ENCODE results near the gene E4F1. TPM values are rescaled to one million over a fixed set of nuclear protein-coding genes. Genes with fewer than 3 reads are reported as not detected.

E4F1 gene
- total and polyA plus RNA-seq, 2 donors (not counting 1 experiment from before 2014, with no cell fraction given): 41.8 to 70.9 TPM

DNA sequence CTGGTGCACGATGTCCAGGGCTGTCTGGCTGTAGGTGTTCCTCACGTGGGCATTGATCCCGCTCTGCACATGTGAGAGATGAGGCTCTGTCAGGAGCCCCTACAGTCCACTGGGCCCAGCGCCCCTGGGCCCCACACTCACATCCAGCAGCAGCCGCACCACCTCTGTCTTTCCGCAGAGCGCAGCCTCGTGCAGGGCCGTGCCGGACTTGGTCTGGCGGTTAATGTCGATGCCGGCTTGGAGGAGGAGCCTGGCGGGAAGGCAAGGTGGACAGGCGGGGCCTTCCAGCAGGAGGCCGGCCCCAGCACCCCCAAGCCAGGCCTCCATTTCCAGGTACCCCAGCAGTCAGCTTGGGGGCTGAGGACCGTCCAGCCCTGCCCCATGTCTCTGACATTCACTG, 36.2 kb upstream of the E4F1 start:
- Histone ChIP-seq H3K9ac (ENCODE audit: low read length) (no peak overlapping the region), H3K9me3 (ENCODE audit: control extremely low read depth in 1 of 3, control insufficient read depth in 2 of 3, insufficient read depth in 1 of 3, low read length in 2 of 3) (no peaks in the 10 kb centered on the region), H3K79me2 (ENCODE audit: control insufficient read depth, insufficient read depth, low read length) (no peaks in the 10 kb centered on the region), H3K4me2 (replicated peaks; ENCODE audit: low read depth, low read length, poor library complexity, severe bottlenecking) (no peak overlapping the region), H3K4me1 (ENCODE audit: control insufficient read depth in 2 of 2, insufficient read depth in 2 of 2, low read length in 2 of 2) (no peaks in the 10 kb centered on the region), H3K27me3 (replicated peaks in 1 of 4; ENCODE audit: control extremely low read depth in 1 of 4, control insufficient read depth in 3 of 4, insufficient read depth in 4 of 4, low read length in 3 of 4) (no peaks in the 10 kb centered on the region), H3K27ac (ENCODE audit: low read length in 2 of 2) (no peak overlapping the region), H3K4me3 (ENCODE audit: control extremely low read depth in 1 of 5, extremely low read depth in 1 of 5, insufficient read depth in 1 of 5, low read depth in 2 of 5, low read length in 4 of 5) (no peak overlapping the region), H2AFZ (ENCODE audit: insufficient read depth, low read depth, low read length, poor library complexity, severe bottlenecking) (no peak overlapping the region), H3K36me3 (replicated peaks in 1 of 2; ENCODE audit: control extremely low read depth in 1 of 2, control insufficient read depth in 1 of 2, extremely low read depth in 1 of 2, insufficient read depth in 2 of 2, low read length in 1 of 2) (no peaks in the 10 kb centered on the region), H4K20me1 (ENCODE audit: control insufficient read depth, insufficient read depth, low read length, poor library complexity, severe bottlenecking) (no peaks in the 10 kb centered on the region)
- Mint-ChIP-seq H3K27ac (no peak overlapping the region), H3K4me1 (peaks cover 7% of the 10 kb centered on the region), H3K4me3 (no peak overlapping the region), H3K9me3 (ENCODE audit: insufficient read depth) (no peaks in the 10 kb centered on the region), H3K27me3 (no peaks in the 10 kb centered on the region)
- ChIA-PET CTCF (no interaction called here), POLR2A (no interaction called here)
- no peak for TF ChIP-seq EZH2 (IDR thresholded peaks at IDR 0.05; ENCODE audit: borderline replicate concordance, insufficient read depth, low read depth, low read length, poor library complexity, severe bottlenecking)
- TF ChIP-seq, protein P1, sequence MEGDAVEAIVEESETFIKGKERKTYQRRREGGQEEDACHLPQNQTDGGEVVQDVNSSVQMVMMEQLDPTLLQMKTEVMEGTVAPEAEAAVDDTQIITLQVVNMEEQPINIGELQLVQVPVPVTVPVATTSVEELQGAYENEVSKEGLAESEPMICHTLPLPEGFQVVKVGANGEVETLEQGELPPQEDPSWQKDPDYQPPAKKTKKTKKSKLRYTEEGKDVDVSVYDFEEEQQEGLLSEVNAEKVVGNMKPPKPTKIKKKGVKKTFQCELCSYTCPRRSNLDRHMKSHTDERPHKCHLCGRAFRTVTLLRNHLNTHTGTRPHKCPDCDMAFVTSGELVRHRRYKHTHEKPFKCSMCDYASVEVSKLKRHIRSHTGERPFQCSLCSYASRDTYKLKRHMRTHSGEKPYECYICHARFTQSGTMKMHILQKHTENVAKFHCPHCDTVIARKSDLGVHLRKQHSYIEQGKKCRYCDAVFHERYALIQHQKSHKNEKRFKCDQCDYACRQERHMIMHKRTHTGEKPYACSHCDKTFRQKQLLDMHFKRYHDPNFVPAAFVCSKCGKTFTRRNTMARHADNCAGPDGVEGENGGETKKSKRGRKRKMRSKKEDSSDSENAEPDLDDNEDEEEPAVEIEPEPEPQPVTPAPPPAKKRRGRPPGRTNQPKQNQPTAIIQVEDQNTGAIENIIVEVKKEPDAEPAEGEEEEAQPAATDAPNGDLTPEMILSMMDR (IDR thresholded peaks at IDR 0.05): no peak
- ATAC-seq (ENCODE audit: low read depth) (no peak), DNase-seq (no peak)
- intact Hi-C loops (cut with micrococcal nuclease): no loop called here
- WGBS (ENCODE audit: insufficient coverage): 89% methylated on average over 17 of the region's 17 CpGs

DNA sequence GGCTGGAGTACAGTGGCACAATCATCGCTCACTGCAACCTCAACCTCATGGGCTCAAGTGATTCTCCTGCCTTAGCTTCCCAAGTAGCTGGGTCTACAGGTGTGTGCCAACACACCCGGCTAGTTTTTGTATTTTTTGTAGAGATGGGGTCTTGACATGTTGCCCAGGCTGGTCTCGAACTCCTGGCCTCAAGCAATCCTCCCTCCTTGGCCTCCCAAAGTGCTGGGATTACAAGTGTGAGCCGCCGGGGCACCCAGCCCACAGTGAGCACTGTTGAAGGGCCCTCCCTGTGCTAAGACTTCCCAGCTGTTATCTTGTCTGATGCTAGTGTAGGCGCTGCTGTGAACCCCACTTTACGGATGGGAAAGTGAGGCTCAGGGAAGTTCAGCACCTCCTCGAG, 35.0 kb upstream of the E4F1 start:
- no peak for DNase-seq
- Histone ChIP-seq H3K79me2 (ENCODE audit: control insufficient read depth, insufficient read depth, low read length) (no peaks in the 10 kb centered on the region), H2AFZ (ENCODE audit: insufficient read depth, low read depth, low read length, poor library complexity, severe bottlenecking) (no peak overlapping the region), H3K4me1 (ENCODE audit: control insufficient read depth in 2 of 2, insufficient read depth in 2 of 2, low read length in 2 of 2) (no peaks in the 10 kb centered on the region), H4K20me1 (ENCODE audit: control insufficient read depth, insufficient read depth, low read length, poor library complexity, severe bottlenecking) (no peaks in the 10 kb centered on the region), H3K27ac (ENCODE audit: low read length in 2 of 2) (no peak overlapping the region), H3K4me3 (ENCODE audit: control extremely low read depth in 1 of 5, extremely low read depth in 1 of 5, insufficient read depth in 1 of 5, low read depth in 2 of 5, low read length in 4 of 5) (no peak overlapping the region), H3K9ac (ENCODE audit: low read length) (no peak overlapping the region), H3K9me3 (ENCODE audit: control extremely low read depth in 1 of 3, control insufficient read depth in 2 of 3, insufficient read depth in 1 of 3, low read length in 2 of 3) (no peaks in the 10 kb centered on the region), H3K27me3 (replicated peaks in 1 of 4; ENCODE audit: control extremely low read depth in 1 of 4, control insufficient read depth in 3 of 4, insufficient read depth in 4 of 4, low read length in 3 of 4) (peaks cover 0 to 2% (median 0%) of the 10 kb centered on the region in 4 experiments), H3K36me3 (replicated peaks in 1 of 2; ENCODE audit: control extremely low read depth in 1 of 2, control insufficient read depth in 1 of 2, extremely low read depth in 1 of 2, insufficient read depth in 2 of 2, low read length in 1 of 2) (no peaks in the 10 kb centered on the region), H3K4me2 (replicated peaks; ENCODE audit: low read depth, low read length, poor library complexity, severe bottlenecking) (no peak overlapping the region)
- no peak overlapping the region for H3K4me3 Mint-ChIP-seq
- TF ChIP-seq, protein P1 (IDR thresholded peaks at IDR 0.05): no peak
- TF ChIP-seq EZH2 (IDR thresholded peaks at IDR 0.05; ENCODE audit: borderline replicate concordance, insufficient read depth, low read depth, low read length, poor library complexity, severe bottlenecking): no peak
- ATAC-seq (ENCODE audit: low read depth): no peak
- H3K9me3 Mint-ChIP-seq (ENCODE audit: insufficient read depth): no peaks in the 10 kb centered on the region
- no peak overlapping the region for H3K27ac Mint-ChIP-seq
- peaks cover 7% of the 10 kb centered on the region for H3K4me1 Mint-ChIP-seq
- ChIA-PET POLR2A (no interaction called here), CTCF (no interaction called here)
- H3K27me3 Mint-ChIP-seq: peaks cover 6% of the 10 kb centered on the region
- WGBS (ENCODE audit: insufficient coverage): 91% methylated on average over 7 of the region's 8 CpGs
- intact Hi-C loops (cut with micrococcal nuclease): no loop called here

All from B cell (primary cell).